Stimulated activated memory B cell treated with anti-CD40 and anti-IgM and Interleukin-4, amounts not matched to agents 10 μg/mL and 1 μg/mL and 100 μg/mL, for 72 hours (primary cell): ENCODE data around the gene TNNT2.

Experiments
- ATAC-seq: fragments of 150-1000 bp; cut with Tn5 transposase; 2 replicates; pipeline ENCODE4 v1.10.0; 2021
- H3K27ac Mint-ChIP-seq: one replicate; pipeline ENCODE4 v1.8.0; 2022; ENCODE audit warnings: mild to moderate bottlenecking, mixed read lengths
- H3K27me3 Mint-ChIP-seq: one replicate; pipeline ENCODE4 v1.8.0; 2022; ENCODE audit warnings: mixed read lengths
- H3K36me3 Mint-ChIP-seq: one replicate; pipeline ENCODE4 v1.8.0; 2022; ENCODE audit warnings: mixed read lengths
- H3K4me1 Mint-ChIP-seq: one replicate; pipeline ENCODE4 v1.8.0; 2022; ENCODE audit warnings: mixed read lengths
- H3K4me3 Mint-ChIP-seq: one replicate; pipeline ENCODE4 v1.8.0; 2022; ENCODE audit warnings: mild to moderate bottlenecking, moderate library complexity, mixed read lengths
- H3K9me3 Mint-ChIP-seq: one replicate; pipeline ENCODE4 v1.8.0; 2022; ENCODE audit warnings: mixed read lengths

TNNT2 gene

DNA sequence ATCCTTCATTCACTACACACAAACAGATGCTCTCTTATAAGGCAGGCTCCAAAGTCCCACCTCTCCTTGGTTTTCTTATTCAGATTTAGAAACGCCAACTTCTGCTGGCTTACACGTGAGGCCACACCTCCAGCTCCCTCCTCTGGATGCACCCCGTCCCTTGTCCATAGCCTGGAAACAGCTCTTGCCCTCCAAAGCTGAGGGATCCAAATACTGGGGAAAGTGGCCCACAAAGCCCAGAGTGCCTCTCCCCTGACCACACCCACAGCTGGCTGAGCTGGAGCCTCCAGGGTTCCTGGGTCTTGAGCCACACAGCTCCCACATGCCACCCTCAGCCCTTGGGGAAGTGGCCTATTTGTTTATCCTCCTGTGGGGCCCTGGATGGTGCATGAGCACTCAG lies 17.1 kb upstream of the TNNT2 start:
- no peak for ATAC-seq
- no peaks in the 10 kb centered on the region for H3K9me3 Mint-ChIP-seq
- no peak overlapping the region for H3K27ac Mint-ChIP-seq
- H3K36me3 Mint-ChIP-seq = no peaks in the 10 kb centered on the region
- H3K4me1 Mint-ChIP-seq = no peaks in the 10 kb centered on the region
- peaks cover 70% of the 10 kb centered on the region for H3K27me3 Mint-ChIP-seq
- no peak overlapping the region for H3K4me3 Mint-ChIP-seq

GRCh38 chr1:201393076-201393475 lies 15.6 kb upstream of the TNNT2 start:
- no peak for ATAC-seq
- H3K27ac Mint-ChIP-seq = no peak overlapping the region
- H3K4me1 Mint-ChIP-seq = no peaks in the 10 kb centered on the region
- peaks cover 58% of the 10 kb centered on the region for H3K27me3 Mint-ChIP-seq
- H3K4me3 Mint-ChIP-seq = no peak overlapping the region
- H3K36me3 Mint-ChIP-seq = no peaks in the 10 kb centered on the region
- no peaks in the 10 kb centered on the region for H3K9me3 Mint-ChIP-seq

DNA sequence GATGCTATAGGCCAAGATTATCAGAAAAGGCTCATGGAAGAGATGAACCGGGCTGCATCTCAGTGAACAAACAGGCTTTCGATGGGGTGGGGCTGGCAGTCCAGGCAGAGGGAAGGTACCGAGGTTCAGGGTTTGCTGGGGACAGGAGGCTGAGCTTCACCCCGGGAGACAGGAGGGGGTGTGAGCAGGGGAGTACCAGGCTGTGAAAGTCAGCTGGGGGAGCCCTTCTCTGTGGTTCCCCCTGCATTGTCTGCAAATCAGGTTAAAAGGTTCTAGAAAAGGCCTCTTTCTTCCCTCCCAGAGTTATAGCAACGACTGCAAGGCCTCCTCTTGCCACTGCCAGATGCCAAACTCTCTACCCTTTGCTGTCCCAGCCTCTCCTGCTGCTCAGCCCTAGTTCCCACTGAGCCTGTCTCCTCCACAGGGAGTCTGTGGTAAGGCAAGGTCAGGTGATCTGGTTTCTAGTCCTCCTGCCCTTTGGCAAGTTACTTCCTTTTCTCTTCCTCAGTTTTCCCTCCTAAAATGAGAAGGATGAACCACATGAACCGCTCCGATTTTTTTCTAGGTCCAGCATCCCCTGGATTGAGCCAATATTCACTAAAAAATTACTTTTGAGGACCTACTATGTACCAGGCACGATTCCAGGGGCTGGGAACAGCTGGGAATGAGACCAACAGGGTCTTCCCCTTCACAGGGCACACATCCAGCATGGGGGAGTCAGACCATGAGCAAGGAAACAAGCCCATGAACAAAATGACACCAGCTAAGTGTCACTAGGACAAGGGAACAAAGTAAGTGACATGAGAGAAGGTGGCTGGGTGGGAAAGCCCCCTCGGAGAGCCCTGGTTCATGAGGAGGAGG lies 14.4 kb upstream of the TNNT2 start:
- Mint-ChIP-seq H3K4me1 (no peaks in the 10 kb centered on the region), H3K9me3 (no peaks in the 10 kb centered on the region), H3K27ac (no peak overlapping the region), H3K36me3 (no peaks in the 10 kb centered on the region), H3K27me3 (peaks cover 59% of the 10 kb centered on the region), H3K4me3 (no peak overlapping the region)
- ATAC-seq = no peak

GRCh38 chr1:201391225-201391624 lies 13.7 kb upstream of the TNNT2 start:
- H3K9me3 Mint-ChIP-seq = no peaks in the 10 kb centered on the region
- peaks cover 60% of the 10 kb centered on the region for H3K27me3 Mint-ChIP-seq
- no peaks in the 10 kb centered on the region for H3K36me3 Mint-ChIP-seq
- H3K27ac Mint-ChIP-seq = no peak overlapping the region
- no peaks in the 10 kb centered on the region for H3K4me1 Mint-ChIP-seq
- no peak overlapping the region for H3K4me3 Mint-ChIP-seq
- ATAC-seq = no peak

GRCh38 chr1:201389051-201389450 lies 11.6 kb upstream of the TNNT2 start:
- Mint-ChIP-seq H3K4me1 (no peaks in the 10 kb centered on the region), H3K9me3 (no peaks in the 10 kb centered on the region), H3K27ac (no peak overlapping the region), H3K4me3 (no peak overlapping the region), H3K27me3 (peaks cover 62% of the 10 kb centered on the region), H3K36me3 (no peaks in the 10 kb centered on the region)
- ATAC-seq = no peak

GRCh38 chr1:201386208-201386607 lies 8.7 kb upstream of the TNNT2 start:
- ATAC-seq = no peak
- H3K27me3 Mint-ChIP-seq = peaks cover 68% of the 10 kb centered on the region
- H3K4me1 Mint-ChIP-seq = no peaks in the 10 kb centered on the region
- no peaks in the 10 kb centered on the region for H3K36me3 Mint-ChIP-seq
- no peak overlapping the region for H3K27ac Mint-ChIP-seq
- H3K4me3 Mint-ChIP-seq = no peak overlapping the region
- H3K9me3 Mint-ChIP-seq = no peaks in the 10 kb centered on the region

GRCh38 chr1:201385299-201385891 lies 7.9 kb upstream of the TNNT2 start:
- Mint-ChIP-seq H3K4me3 (no peak overlapping the region), H3K36me3 (no peaks in the 10 kb centered on the region), H3K9me3 (no peaks in the 10 kb centered on the region), H3K4me1 (no peaks in the 10 kb centered on the region), H3K27me3 (peaks cover 70% of the 10 kb centered on the region), H3K27ac (no peak overlapping the region)
- ATAC-seq = peak; percentile 60

GRCh38 chr1:201384406-201384782 lies 6.9 kb upstream of the TNNT2 start:
- H3K27me3 Mint-ChIP-seq = peaks cover 73% of the 10 kb centered on the region
- H3K36me3 Mint-ChIP-seq = no peaks in the 10 kb centered on the region
- ATAC-seq = no peak
- no peaks in the 10 kb centered on the region for H3K4me1 Mint-ChIP-seq
- no peak overlapping the region for H3K27ac Mint-ChIP-seq
- no peaks in the 10 kb centered on the region for H3K9me3 Mint-ChIP-seq
- no peak overlapping the region for H3K4me3 Mint-ChIP-seq

DNA sequence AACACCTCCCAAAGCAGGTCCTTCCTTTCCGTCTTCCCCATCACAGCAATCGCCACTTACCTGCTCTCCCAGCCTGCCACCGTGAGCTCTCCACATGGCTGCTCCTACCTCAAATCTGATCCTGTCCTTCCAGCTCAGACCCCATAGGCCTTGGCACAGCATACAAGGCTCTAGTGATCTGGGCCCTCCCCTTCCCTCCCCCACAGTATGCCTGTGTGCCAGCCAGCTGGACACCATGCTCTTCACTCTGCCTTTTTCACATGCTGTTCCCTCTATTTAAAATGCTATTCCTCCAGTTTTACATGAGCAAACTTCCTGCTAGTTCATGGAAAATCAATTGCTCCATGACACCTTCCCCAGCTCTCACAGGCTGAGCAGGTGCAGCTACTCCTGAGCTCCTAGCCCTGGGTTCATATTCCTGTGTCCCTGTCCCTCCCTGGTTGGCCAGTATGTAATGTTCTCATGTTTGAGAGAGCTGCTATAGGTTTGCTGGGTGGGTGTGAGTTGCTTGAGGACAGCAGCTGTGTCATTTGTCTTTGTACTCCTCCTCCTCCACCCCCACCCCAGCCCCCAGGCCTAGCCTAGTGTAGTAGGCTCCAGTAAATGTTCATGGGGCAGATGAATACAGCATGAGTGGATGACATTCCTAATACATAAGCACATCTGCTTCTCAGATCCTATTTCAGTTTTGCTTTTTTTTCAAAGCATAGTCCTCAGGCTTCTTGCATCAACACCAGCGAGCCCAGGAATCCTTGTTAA lies 6.3 kb upstream of the TNNT2 start:
- H3K4me3 Mint-ChIP-seq = no peak overlapping the region
- no peaks in the 10 kb centered on the region for H3K36me3 Mint-ChIP-seq
- no peaks in the 10 kb centered on the region for H3K9me3 Mint-ChIP-seq
- peaks cover 78% of the 10 kb centered on the region for H3K27me3 Mint-ChIP-seq
- H3K27ac Mint-ChIP-seq = no peak overlapping the region
- ATAC-seq = no peak
- H3K4me1 Mint-ChIP-seq = no peaks in the 10 kb centered on the region

GRCh38 chr1:201381130-201381529 lies 3.6 kb upstream of the TNNT2 start:
- Mint-ChIP-seq H3K36me3 (no peaks in the 10 kb centered on the region), H3K9me3 (no peaks in the 10 kb centered on the region), H3K27me3 (peaks cover 71% of the 10 kb centered on the region)

DNA sequence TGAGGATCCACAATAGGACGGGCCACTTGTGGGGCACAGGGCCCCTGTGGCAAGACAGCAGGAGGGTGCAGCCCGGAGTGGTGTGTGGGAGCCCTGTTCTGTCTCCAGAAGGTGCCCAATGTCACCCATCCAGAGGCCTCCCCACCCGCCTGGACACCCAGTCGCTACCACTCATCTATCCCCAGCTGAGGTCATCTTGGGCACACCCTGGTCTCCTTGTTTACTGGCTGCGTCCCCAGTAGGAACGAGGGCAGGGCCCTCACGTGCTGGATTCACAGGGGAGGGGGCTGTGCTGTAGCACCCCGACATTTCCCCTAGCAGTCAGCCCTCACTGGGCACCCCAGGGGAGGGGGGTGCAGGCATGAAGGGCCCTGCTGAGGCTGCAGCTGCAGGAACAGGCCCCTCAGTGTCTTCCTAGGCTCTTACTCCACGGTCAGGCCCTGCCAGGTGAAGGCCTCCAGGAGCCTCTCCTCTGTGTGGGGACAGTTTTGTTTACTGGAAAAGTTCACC lies 2.3 kb upstream of the TNNT2 start:
- H3K9me3 Mint-ChIP-seq = no peaks in the 10 kb centered on the region
- no peaks in the 10 kb centered on the region for H3K4me1 Mint-ChIP-seq
- peaks cover 71% of the 10 kb centered on the region for H3K27me3 Mint-ChIP-seq
- no peak overlapping the region for H3K4me3 Mint-ChIP-seq
- ATAC-seq = no peak
- no peak overlapping the region for H3K27ac Mint-ChIP-seq
- no peaks in the 10 kb centered on the region for H3K36me3 Mint-ChIP-seq

More at GRCh38 chr1:201381130-201381529, 3.6 kb upstream of the TNNT2 start:
- no peak for ATAC-seq
- H3K27ac Mint-ChIP-seq = no peak overlapping the region
- no peaks in the 10 kb centered on the region for H3K4me1 Mint-ChIP-seq
- H3K4me3 Mint-ChIP-seq = no peak overlapping the region

DNA sequence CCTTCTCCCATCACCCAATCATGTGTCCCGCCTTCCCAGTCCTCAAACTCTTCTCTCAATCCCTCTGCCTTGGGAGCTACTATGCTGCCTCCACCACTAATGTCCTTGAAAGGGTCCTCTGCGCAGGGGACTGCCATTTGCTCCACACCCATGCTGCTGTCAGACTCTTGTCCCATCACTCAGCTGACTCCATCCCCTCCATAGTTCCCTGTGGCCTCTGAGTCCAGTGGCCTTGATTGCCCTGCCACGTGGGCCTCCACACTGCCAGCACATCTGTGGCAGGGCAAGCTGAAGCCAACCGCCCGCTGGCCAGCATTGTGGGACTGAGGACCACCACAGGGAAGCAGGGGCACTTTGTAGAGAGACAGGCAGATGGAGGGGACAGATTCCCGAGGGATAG lies 1.3 kb upstream of the TNNT2 start:
- ATAC-seq = no peak
- no peak overlapping the region for H3K27ac Mint-ChIP-seq
- no peak overlapping the region for H3K4me3 Mint-ChIP-seq
- H3K4me1 Mint-ChIP-seq = no peaks in the 10 kb centered on the region
- H3K9me3 Mint-ChIP-seq = no peaks in the 10 kb centered on the region
- peaks cover 61% of the 10 kb centered on the region for H3K27me3 Mint-ChIP-seq
- H3K36me3 Mint-ChIP-seq = no peaks in the 10 kb centered on the region

DNA sequence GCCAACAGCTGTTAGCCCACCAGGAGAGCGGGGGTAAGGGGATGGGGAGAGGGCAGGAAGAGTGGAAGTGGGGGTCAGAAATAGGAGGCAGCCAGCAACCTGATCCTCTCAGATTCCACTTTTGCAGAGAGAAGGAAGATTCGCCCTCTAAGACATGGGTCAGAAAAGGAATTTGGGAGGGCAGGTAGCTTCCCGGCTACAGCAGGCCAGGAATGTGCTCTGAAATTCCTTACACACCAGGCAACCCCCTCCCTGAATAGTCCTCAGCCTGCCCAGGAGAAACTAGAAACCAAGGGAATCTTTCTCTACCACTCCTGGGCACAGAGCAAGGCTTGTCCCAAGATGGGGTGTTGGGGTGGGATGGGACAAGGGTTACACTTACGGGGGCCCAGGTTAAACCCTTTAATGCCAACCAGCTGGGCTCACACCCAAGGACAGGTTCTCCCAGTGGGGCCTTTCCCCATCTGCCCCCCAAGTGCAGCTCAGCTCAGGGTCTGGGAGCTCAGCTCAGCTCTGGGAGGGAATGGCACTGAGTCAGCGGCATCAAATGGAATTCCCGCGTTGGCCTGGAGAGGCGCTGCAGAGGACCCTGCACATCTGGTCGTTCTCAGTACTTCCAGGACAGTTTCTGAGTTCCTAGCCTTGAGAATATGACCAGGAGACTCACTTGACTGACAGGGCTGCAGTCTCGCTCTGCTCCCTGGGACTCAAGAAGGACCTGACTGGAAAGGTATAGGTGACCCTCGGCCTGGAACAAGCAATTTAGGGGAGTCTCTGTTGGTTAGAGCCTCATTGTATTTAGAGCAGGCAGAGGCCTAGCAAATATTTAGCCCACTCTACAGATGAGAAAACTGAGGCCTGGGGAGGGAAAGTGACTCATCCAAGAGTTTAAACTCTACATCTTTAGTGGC lies 761 bp downstream of the TNNT2 start:
- no peaks in the 10 kb centered on the region for H3K36me3 Mint-ChIP-seq
- H3K9me3 Mint-ChIP-seq = no peaks in the 10 kb centered on the region
- no peak overlapping the region for H3K27ac Mint-ChIP-seq
- no peak for ATAC-seq
- H3K4me1 Mint-ChIP-seq = no peaks in the 10 kb centered on the region
- H3K27me3 Mint-ChIP-seq = peaks cover 43% of the 10 kb centered on the region
- H3K4me3 Mint-ChIP-seq = no peak overlapping the region

DNA sequence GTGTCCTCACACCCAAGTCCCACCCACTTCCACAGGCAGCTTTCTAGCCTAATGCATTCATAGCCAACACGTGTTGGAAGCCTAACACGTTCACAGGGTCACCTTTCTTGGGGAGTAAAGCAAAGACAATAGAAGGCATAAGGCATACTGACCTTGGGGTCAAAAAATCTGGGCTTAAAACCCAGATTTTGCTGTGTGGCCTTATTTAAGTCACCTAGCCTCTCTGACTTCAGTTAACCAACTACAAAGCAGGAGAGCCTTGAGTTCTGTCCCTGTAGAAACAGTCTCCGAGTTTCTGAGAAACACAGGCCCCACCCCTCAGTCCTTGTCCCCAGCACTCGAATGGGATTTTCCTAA lies 1.4 kb downstream of the TNNT2 start:
- no peak for ATAC-seq
- no peak overlapping the region for H3K4me3 Mint-ChIP-seq
- no peaks in the 10 kb centered on the region for H3K36me3 Mint-ChIP-seq
- no peaks in the 10 kb centered on the region for H3K4me1 Mint-ChIP-seq
- no peak overlapping the region for H3K27ac Mint-ChIP-seq
- H3K27me3 Mint-ChIP-seq = peaks cover 42% of the 10 kb centered on the region
- H3K9me3 Mint-ChIP-seq = no peaks in the 10 kb centered on the region

- ATAC-seq = no peak
- no peak overlapping the region for H3K27ac Mint-ChIP-seq
- H3K27me3 Mint-ChIP-seq = peaks cover 38% of the 10 kb centered on the region
- no peaks in the 10 kb centered on the region for H3K36me3 Mint-ChIP-seq
- no peaks in the 10 kb centered on the region for H3K4me1 Mint-ChIP-seq
- no peaks in the 10 kb centered on the region for H3K9me3 Mint-ChIP-seq
- no peak overlapping the region for H3K4me3 Mint-ChIP-seq
These were observed 2.3 kb downstream of the TNNT2 start for GRCh38 chr1:201375169-201375568.
